ENCODE measurements around the gene GATA3.

GATA3 gene

GRCh38 chr10:8037941-8038894, 16.3 kb upstream of the GATA3 start:
- DNase-seq = no peak

GRCh38 chr10:8039321-8039881, 15.1 kb upstream of the GATA3 start:
- DNase-seq = no peak

GRCh38 chr10:8040651-8041050, 13.8 kb upstream of the GATA3 start:
- DNase-seq = no peak

GRCh38 chr10:8041284-8041991, 13.1 kb upstream of the GATA3 start:
- DNase-seq = no peak

- DNase-seq = no peak
These were observed 12.3 kb upstream of the GATA3 start for GRCh38 chr10:8041992-8042720.

GRCh38 chr10:8042721-8043568, 11.5 kb upstream of the GATA3 start:
- no peak for DNase-seq

- no peak for DNase-seq
These were observed 10.8 kb upstream of the GATA3 start for GRCh38 chr10:8043569-8044306.

GRCh38 chr10:8044331-8044907, 10.1 kb upstream of the GATA3 start:
- no peak for DNase-seq

- peak; percentile 15 to 21 for DNase-seq
These were observed 9.4 kb upstream of the GATA3 start for GRCh38 chr10:8044908-8045725.

- DNase-seq = no peak
These were observed 8.6 kb upstream of the GATA3 start for GRCh38 chr10:8045726-8046494.

GRCh38 chr10:8047452-8048280, 6.8 kb upstream of the GATA3 start:
- DNase-seq = no peak

- no peak for DNase-seq
These were observed 6.0 kb upstream of the GATA3 start for GRCh38 chr10:8048281-8049008.

- peak; percentile 2 to 32 for DNase-seq
These were observed 5.2 kb upstream of the GATA3 start for GRCh38 chr10:8049045-8049864.

- peak in 1 of 2 experiments; percentile 12 for DNase-seq
These were observed 4.5 kb upstream of the GATA3 start for GRCh38 chr10:8049865-8050555.

- DNase-seq = peak in 1 of 2 experiments; percentile 9
These were observed 3.9 kb upstream of the GATA3 start for GRCh38 chr10:8050556-8051108.
